Transverse colon (tissue), 4 donors: ENCODE results near the gene DCLK2.

Source experiments
- CTCF ChIP-seq, 5 experiments: fragments of 200-600 bp in 3 of 5; fragments of 450-650 bp in 2 of 5; sonication (generic) in 3 of 5; IDR thresholded peaks; 1 replicate in 2 of 5; 2 replicates in 3 of 5; pipeline ENCODE4 v1.5.1; 2016 to 2017; ENCODE audit warnings: antibody characterized with exemption in 5 of 5, inconsistent platforms in 3 of 5, mild to moderate bottlenecking in 2 of 5, moderate library complexity in 1 of 5
- POLR2A ChIP-seq: fragments of 450-650 bp; IDR thresholded peaks from one replicate; pipeline ENCODE4 v1.6.1; 2016; ENCODE audit warnings: antibody characterized with exemption, mild to moderate bottlenecking, moderate library complexity
- POLR2AphosphoS5 ChIP-seq, 3 donors: sonication (generic); formaldehyde crosslinking; IDR thresholded peaks; one replicate each; pipeline ENCODE4 v1.6.1; 2016; ENCODE audit warnings: antibody characterized with exemption in 3 of 3

DNA sequence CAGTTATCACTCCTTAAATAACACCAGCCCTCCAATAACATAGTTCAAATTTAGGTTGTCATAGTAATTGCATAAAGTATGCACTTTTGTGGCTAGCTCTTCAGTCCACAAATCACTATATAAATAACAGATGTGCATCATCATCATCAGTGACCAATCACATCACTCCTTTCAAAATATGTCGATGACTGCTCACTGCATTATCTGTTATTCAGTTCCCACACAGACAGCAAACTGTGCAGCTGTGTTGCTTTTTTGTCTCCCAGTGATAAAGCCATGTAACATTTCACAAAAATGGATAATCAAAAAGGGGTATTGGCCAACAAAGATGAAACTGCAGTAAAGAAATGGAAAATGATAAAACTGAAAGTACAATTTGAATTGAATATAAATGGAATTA is 205.4 kb downstream of the DCLK2 start:
- TF ChIP-seq POLR2AphosphoS5 (IDR thresholded peaks at IDR 0.05) = no peak
- no peak for TF ChIP-seq POLR2A
- no peak for TF ChIP-seq CTCF (IDR thresholded peaks at IDR 0.05)
